Mesendoderm (in vitro differentiated cells): Measurements from ENCODE around the gene KCTD21.

Experiments used
- DNase-seq: peaks from one replicate; pipeline ENCODE4 v3.0.0; 2013
- H2AK5ac ChIP-seq: 2 replicates; pipeline ENCODE4 v1.6.1; 2013; ENCODE audit warnings: low read length, inconsistent platforms
- H2BK120ac ChIP-seq: 2 replicates; pipeline ENCODE4 v1.6.1; 2013; ENCODE audit warnings: low read depth, mild to moderate bottlenecking, low read length, moderate library complexity, mixed read lengths
- H2BK15ac ChIP-seq: replicated peaks from 2 replicates; pipeline ENCODE4 v1.6.1; 2013; ENCODE audit warnings: low read depth, mild to moderate bottlenecking, moderate library complexity
- H2BK5ac ChIP-seq: 2 replicates; pipeline ENCODE4 v1.6.1; 2013; ENCODE audit warnings: low read length, inconsistent platforms
- H3K18ac ChIP-seq: 2 replicates; pipeline ENCODE4 v1.6.1; 2013; ENCODE audit warnings: mild to moderate bottlenecking, low read length, mixed read lengths
- H3K23ac ChIP-seq: one replicate; pipeline ENCODE4 v1.6.1; 2013; ENCODE audit warnings: low read length
- H3K27ac ChIP-seq: 2 replicates; pipeline ENCODE4 v1.5.1; 2013; ENCODE audit warnings: low read depth, mild to moderate bottlenecking, inconsistent platforms, low read length, moderate library complexity
- H3K27me3 ChIP-seq: 2 replicates; pipeline ENCODE4 v1.6.1; 2013; ENCODE audit warnings: low read length, control low read depth, mild to moderate bottlenecking, inconsistent platforms; ENCODE audit not compliant: insufficient read depth, poor library complexity
- H3K36me3 ChIP-seq: 2 replicates; pipeline ENCODE4 v1.6.1; 2013; ENCODE audit warnings: low read length, inconsistent platforms; ENCODE audit not compliant: control insufficient read depth, insufficient read depth
- H3K4ac ChIP-seq: one replicate; pipeline ENCODE4 v1.6.1; 2013; ENCODE audit warnings: low read depth, mild to moderate bottlenecking, low read length, moderate library complexity
- H3K4me1 ChIP-seq: 2 replicates; pipeline ENCODE4 v1.6.1; 2013; ENCODE audit warnings: low read depth, low read length, inconsistent platforms; ENCODE audit not compliant: control insufficient read depth
- H3K4me2 ChIP-seq: 2 replicates; pipeline ENCODE4 v1.6.1; 2013; ENCODE audit warnings: low read length
- H3K4me3 ChIP-seq: 2 replicates; pipeline ENCODE4 v1.5.1; 2013; ENCODE audit warnings: mild to moderate bottlenecking, low read length
- H3K56ac ChIP-seq: one replicate; pipeline ENCODE4 v1.6.1; 2013; ENCODE audit warnings: low read length
- H3K79me1 ChIP-seq: 2 replicates; pipeline ENCODE4 v1.6.1; 2013; ENCODE audit warnings: low read length, inconsistent platforms
- H3K79me2 ChIP-seq: 2 replicates; pipeline ENCODE4 v1.6.1; 2013; ENCODE audit warnings: mild to moderate bottlenecking, low read length; ENCODE audit not compliant: control insufficient read depth, insufficient read depth
- H3K9ac ChIP-seq: 2 replicates; pipeline ENCODE4 v1.6.1; 2013; ENCODE audit warnings: low read length, inconsistent platforms
- H4K5ac ChIP-seq: one replicate; pipeline ENCODE4 v1.6.1; 2013; ENCODE audit warnings: low read length
- H4K8ac ChIP-seq: one replicate; pipeline ENCODE4 v1.6.1; 2013; ENCODE audit warnings: low read depth, mild to moderate bottlenecking, control low read depth, low read length, moderate library complexity
- WGBS: extraction: QIAGEN DNeasy Blood & Tissue Kit; methylation state at CpG from one replicate; pipeline ENCODE4 v1.1.7; 2013; ENCODE audit warnings: low lambda C conversion rate, missing lambda C conversion rate; ENCODE audit not compliant: insufficient coverage; ENCODE audit errors: extremely low coverage; 5-methylcytosine and 5-hydroxymethylcytosine counted together

Gene KCTD21

GRCh38 chr11:78216021-78216420 is 27.6 kb upstream of the KCTD21 start:
- no peaks in the 10 kb centered on the region for H3K79me2 ChIP-seq
- H3K27ac ChIP-seq: no peak overlapping the region
- H3K56ac ChIP-seq: no peak overlapping the region
- H3K4me2 ChIP-seq: no peak overlapping the region
- H4K5ac ChIP-seq: no peak overlapping the region
- H3K79me1 ChIP-seq: no peaks in the 10 kb centered on the region
- H3K4me1 ChIP-seq: no peaks in the 10 kb centered on the region
- H3K4ac ChIP-seq: no peak overlapping the region
- H3K4me3 ChIP-seq: no peak overlapping the region
- H3K18ac ChIP-seq: no peak overlapping the region
- no peak overlapping the region for H2BK5ac ChIP-seq
- no peaks in the 10 kb centered on the region for H3K27me3 ChIP-seq
- DNase-seq: no peak
- no CpG with 5 or more reads among the region's 3 CpGs for WGBS
- no peak overlapping the region for H3K23ac ChIP-seq
- H3K9ac ChIP-seq: no peak overlapping the region
- no peak overlapping the region for H2AK5ac ChIP-seq
- no peak overlapping the region for H2BK15ac ChIP-seq
- no peak overlapping the region for H2BK120ac ChIP-seq
- H3K36me3 ChIP-seq: no peaks in the 10 kb centered on the region
- H4K8ac ChIP-seq: no peak overlapping the region

- H3K4me2 ChIP-seq: no peak overlapping the region
- no peaks in the 10 kb centered on the region for H3K27me3 ChIP-seq
- no peak overlapping the region for H3K27ac ChIP-seq
- no CpG with 5 or more reads among the region's 12 CpGs for WGBS
- no peak overlapping the region for H4K8ac ChIP-seq
- H3K4me3 ChIP-seq: no peak overlapping the region
- no peak overlapping the region for H3K23ac ChIP-seq
- no peaks in the 10 kb centered on the region for H3K36me3 ChIP-seq
- no peaks in the 10 kb centered on the region for H3K79me2 ChIP-seq
- no peak overlapping the region for H3K18ac ChIP-seq
- no peaks in the 10 kb centered on the region for H3K79me1 ChIP-seq
- H3K4ac ChIP-seq: no peak overlapping the region
- H2BK120ac ChIP-seq: no peak overlapping the region
- H2BK5ac ChIP-seq: no peak overlapping the region
- DNase-seq: no peak
- no peak overlapping the region for H2AK5ac ChIP-seq
- no peak overlapping the region for H2BK15ac ChIP-seq
- no peak overlapping the region for H3K9ac ChIP-seq
- no peaks in the 10 kb centered on the region for H3K4me1 ChIP-seq
- no peak overlapping the region for H3K56ac ChIP-seq
- H4K5ac ChIP-seq: no peak overlapping the region
Measured at GRCh38 chr11:78214331-78215194, 26.1 kb upstream of the KCTD21 start.

GRCh38 chr11:78213526-78214330 is 25.3 kb upstream of the KCTD21 start:
- Histone ChIP-seq H3K18ac (no peak overlapping the region), H4K8ac (no peak overlapping the region), H4K5ac (no peak overlapping the region), H3K9ac (no peak overlapping the region), H3K36me3 (no peaks in the 10 kb centered on the region), H3K4me3 (no peak overlapping the region), H3K4me1 (no peaks in the 10 kb centered on the region), H2AK5ac (no peak overlapping the region), H3K56ac (no peak overlapping the region), H3K23ac (no peak overlapping the region), H3K4me2 (no peak overlapping the region), H2BK120ac (no peak overlapping the region), H3K79me2 (no peaks in the 10 kb centered on the region), H2BK15ac (no peak overlapping the region), H2BK5ac (no peak overlapping the region), H3K27ac (no peak overlapping the region), H3K79me1 (no peaks in the 10 kb centered on the region), H3K4ac (no peak overlapping the region), H3K27me3 (no peaks in the 10 kb centered on the region)
- no CpG with 5 or more reads among the region's 8 CpGs for WGBS
- DNase-seq: no peak

GRCh38 chr11:78212586-78213371 is 24.4 kb upstream of the KCTD21 start:
- H2BK5ac ChIP-seq: no peak overlapping the region
- no peak overlapping the region for H2BK120ac ChIP-seq
- no peak overlapping the region for H3K4me2 ChIP-seq
- H3K9ac ChIP-seq: no peak overlapping the region
- H3K27ac ChIP-seq: no peak overlapping the region
- H3K36me3 ChIP-seq: no peaks in the 10 kb centered on the region
- no peaks in the 10 kb centered on the region for H3K79me1 ChIP-seq
- no peak overlapping the region for H3K56ac ChIP-seq
- H3K27me3 ChIP-seq: no peaks in the 10 kb centered on the region
- H2BK15ac ChIP-seq: no peak overlapping the region
- no peak overlapping the region for H3K18ac ChIP-seq
- H3K23ac ChIP-seq: no peak overlapping the region
- no peak overlapping the region for H3K4me3 ChIP-seq
- no peak for DNase-seq
- H3K79me2 ChIP-seq: no peaks in the 10 kb centered on the region
- no peak overlapping the region for H2AK5ac ChIP-seq
- no peak overlapping the region for H3K4ac ChIP-seq
- no peak overlapping the region for H4K8ac ChIP-seq
- no CpG with 5 or more reads among the region's 11 CpGs for WGBS
- H3K4me1 ChIP-seq: peaks cover 1% of the 10 kb centered on the region
- H4K5ac ChIP-seq: no peak overlapping the region

GRCh38 chr11:78211565-78211964 is 23.1 kb upstream of the KCTD21 start:
- Histone ChIP-seq H3K23ac (no peak overlapping the region), H3K4me1 (peaks cover 1% of the 10 kb centered on the region), H3K18ac (no peak overlapping the region), H3K36me3 (no peaks in the 10 kb centered on the region), H2BK120ac (no peak overlapping the region), H2BK5ac (no peak overlapping the region), H3K27me3 (no peaks in the 10 kb centered on the region), H3K4ac (no peak overlapping the region), H2AK5ac (no peak overlapping the region), H2BK15ac (no peak overlapping the region), H3K79me2 (no peaks in the 10 kb centered on the region), H4K8ac (no peak overlapping the region), H3K4me2 (no peak overlapping the region), H3K27ac (no peak overlapping the region), H3K9ac (no peak overlapping the region), H3K56ac (no peak overlapping the region), H4K5ac (no peak overlapping the region), H3K4me3 (no peak overlapping the region), H3K79me1 (no peaks in the 10 kb centered on the region)
- WGBS: no CpG with 5 or more reads among the region's 5 CpGs
- DNase-seq: no peak
